NCI-H460 (cell line): ENCODE measurements around the gene LEFTY1. TPM values are rescaled to one million over a fixed set of nuclear protein-coding genes. Genes with fewer than 3 reads are reported as not detected.

Experiments
- DNase-seq: peaks from one replicate; pipeline ENCODE4 v3.0.0-alpha.2; 2016; ENCODE audit warnings: low read depth; ENCODE audit errors: extremely low read depth
- total RNA-seq: library from RNA; depleted of rRNA; stranded (reverse); fragments of >200 nt; shearing (Covaris generic); gene quantifications from 2 replicates; pipeline ENCODE4 v1.2.3, GENCODE V29; 2014

LEFTY1 gene
- total RNA-seq, 1 experiment from 2014 or later, result not detected

- no peak for DNase-seq
Observed at GRCh38 chr1:225855503-225856300, 33.2 kb downstream of the LEFTY1 start.

- DNase-seq, result no peak
Observed at GRCh38 chr1:225853441-225853840, 35.5 kb downstream of the LEFTY1 start.

- no peak for DNase-seq
Observed at GRCh38 chr1:225852413-225853124, 36.4 kb downstream of the LEFTY1 start.

GRCh38 chr1:225851805-225852204, 37.1 kb downstream of the LEFTY1 start:
- no peak for DNase-seq

- no peak for DNase-seq
Observed at GRCh38 chr1:225850370-225850769, 38.6 kb downstream of the LEFTY1 start.

- DNase-seq, result no peak
Observed at GRCh38 chr1:225849925-225850324, 39.0 kb downstream of the LEFTY1 start.

GRCh38 chr1:225848030-225848955, 40.7 kb downstream of the LEFTY1 start:
- no peak for DNase-seq

- no peak for DNase-seq
Observed at GRCh38 chr1:225847610-225848009, 41.3 kb downstream of the LEFTY1 start.

- DNase-seq, result no peak
Observed at GRCh38 chr1:225846331-225847310, 42.3 kb downstream of the LEFTY1 start.

- DNase-seq, result peak; percentile 89
Observed at GRCh38 chr1:225845571-225846259, 43.2 kb downstream of the LEFTY1 start.

- no peak for DNase-seq
Observed at GRCh38 chr1:225845097-225845496, 43.8 kb downstream of the LEFTY1 start.

GRCh38 chr1:225844236-225845061, 44.5 kb downstream of the LEFTY1 start:
- DNase-seq, result no peak

- DNase-seq, result no peak
Observed at GRCh38 chr1:225843426-225843795, 45.5 kb downstream of the LEFTY1 start.

GRCh38 chr1:225842788-225843425, 46.0 kb downstream of the LEFTY1 start:
- DNase-seq, result no peak

GRCh38 chr1:225842074-225842473, 46.9 kb downstream of the LEFTY1 start:
- no peak for DNase-seq

GRCh38 chr1:225840713-225841112, 48.2 kb downstream of the LEFTY1 start:
- DNase-seq, result no peak

GRCh38 chr1:225840223-225840610, 48.7 kb downstream of the LEFTY1 start:
- DNase-seq, result no peak

GRCh38 chr1:225838793-225839192, 50.2 kb downstream of the LEFTY1 start:
- no peak for DNase-seq
